NB4 (cell line): ENCODE data around the gene ANGEL1.

Source experiments
- CTCF ChIP-seq: IDR thresholded peaks from one replicate; pipeline ENCODE4 v1.5.1; 2012; ENCODE audit warnings: low read depth, low read length
- MYC ChIP-seq: IDR thresholded peaks from 2 replicates; pipeline ENCODE4 v1.6.1; 2011; ENCODE audit warnings: low read depth, low read length
- POLR2A ChIP-seq: IDR thresholded peaks from 2 replicates; pipeline ENCODE4 v1.6.1; 2011; ENCODE audit warnings: mild to moderate bottlenecking; ENCODE audit not compliant: insufficient read length; ENCODE audit errors: extremely low read depth

- TF ChIP-seq CTCF, result no peak
- no peak for TF ChIP-seq POLR2A
- no peak for TF ChIP-seq MYC
Observed at GRCh38 chr14:76811561-76811960, 1.1 kb downstream of the ANGEL1 start.
